ENCODE results near the gene JRKL.

- TF ChIP-seq CTCF (IDR thresholded peaks at IDR 0.05), result no peak
- TF ChIP-seq POLR2AphosphoS5 (IDR thresholded peaks at IDR 0.05), result no peak
- TF ChIP-seq POLR2A (IDR thresholded peaks at IDR 0.05; ENCODE audit: low read depth), result no peak
These were observed 4.6 kb upstream of the JRKL start for GRCh38 chr11:96385187-96385586.
